Dedifferentiated amniotic fluid mesenchymal stem cell (primary cell): ENCODE measurements around the gene SMTN.
A peak's percentile ranks its signal among the peaks of the same experiment; 100 is the strongest.
"Not testable (repeated sequence)": the region's sequence is repeated elsewhere in the genome, so short reads cannot be mapped to it uniquely, and the experiment has no call there.

Experiments used
- DNase-seq: peaks from one replicate; pipeline ENCODE4 v3.0.0-alpha.2; 2016; ENCODE audit errors: extremely low spot score

Gene SMTN

GRCh38 chr22:31104869-31105268, 23.8 kb downstream of the SMTN start:
- no peak for DNase-seq

GRCh38 chr22:31105282-31105929, 24.3 kb downstream of the SMTN start:
- DNase-seq = no peak

DNA sequence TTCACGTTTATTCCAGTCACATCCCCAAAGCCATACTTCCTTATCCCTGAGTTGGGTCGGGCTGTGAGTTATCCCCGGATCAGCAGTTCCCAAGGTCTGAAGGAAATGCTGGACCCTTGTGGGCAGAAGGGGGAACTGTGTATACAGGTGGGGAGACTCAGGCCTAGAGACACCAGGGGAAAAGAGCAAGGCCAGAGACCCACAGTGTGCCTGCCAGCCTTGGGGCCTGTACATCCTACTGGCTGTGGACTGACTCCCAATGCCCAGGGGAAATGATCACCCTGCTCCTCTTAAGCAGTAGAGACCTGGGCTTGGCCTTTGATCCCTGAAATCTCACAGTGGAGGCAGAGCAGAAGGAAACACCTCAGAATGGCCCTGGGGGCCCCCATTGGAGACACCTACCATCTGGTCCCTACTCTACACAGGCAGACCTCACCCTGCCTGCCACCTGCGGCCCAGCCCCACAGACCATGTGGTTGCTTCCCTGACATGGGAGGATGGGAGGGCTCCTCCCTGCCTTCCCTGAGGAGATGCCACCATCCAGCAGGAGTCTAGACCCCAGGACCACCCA, 25.0 kb downstream of the SMTN start:
- no peak for DNase-seq

DNA sequence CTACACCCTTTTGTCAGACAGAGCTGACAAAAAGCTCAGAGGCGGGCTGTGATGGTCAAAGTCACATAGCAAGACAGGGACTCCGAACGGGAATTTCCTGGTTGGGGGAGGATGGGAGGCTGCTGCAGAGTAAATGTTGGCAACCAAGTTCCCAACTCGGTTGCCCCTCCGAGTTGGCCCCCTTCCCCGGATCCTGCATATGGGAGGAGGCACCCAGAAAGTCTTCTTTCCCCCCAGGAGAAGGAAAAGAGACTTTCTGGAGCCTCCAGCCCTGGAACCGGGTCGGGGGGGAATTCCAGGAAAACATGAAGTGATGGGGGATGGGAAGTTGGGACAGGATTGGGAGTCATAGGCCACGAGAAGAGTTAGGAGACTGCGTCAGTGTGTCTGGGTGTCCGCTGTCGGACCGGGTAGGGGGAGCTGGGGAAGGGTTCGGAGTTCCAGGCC, 25.6 kb downstream of the SMTN start:
- no peak for DNase-seq

GRCh38 chr22:31107178-31107893, 26.2 kb downstream of the SMTN start, which contains the start of gene SELENOM:
SELENOM (minus strand) TSS chr22:31107568; CDS start chr22:31107505, 63 bp downstream.
- peak; percentile 98 for DNase-seq

DNA sequence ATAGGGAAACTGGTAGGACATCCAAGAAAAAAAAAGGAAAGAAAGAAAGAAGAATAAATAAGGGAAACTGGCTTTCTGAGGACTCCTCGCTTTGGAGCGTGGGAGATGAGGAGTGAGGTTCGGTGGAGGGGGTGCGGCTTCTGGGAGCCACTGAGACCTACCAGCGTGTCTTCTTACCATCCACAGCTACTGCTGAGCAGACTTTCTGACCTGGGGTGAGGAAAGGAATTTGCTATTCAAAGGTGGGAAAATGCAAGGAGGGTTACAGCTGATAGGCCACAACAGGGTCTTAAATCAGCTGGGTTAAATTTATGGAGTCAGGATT, 26.7 kb downstream of the SMTN start:
- DNase-seq = no peak

DNA sequence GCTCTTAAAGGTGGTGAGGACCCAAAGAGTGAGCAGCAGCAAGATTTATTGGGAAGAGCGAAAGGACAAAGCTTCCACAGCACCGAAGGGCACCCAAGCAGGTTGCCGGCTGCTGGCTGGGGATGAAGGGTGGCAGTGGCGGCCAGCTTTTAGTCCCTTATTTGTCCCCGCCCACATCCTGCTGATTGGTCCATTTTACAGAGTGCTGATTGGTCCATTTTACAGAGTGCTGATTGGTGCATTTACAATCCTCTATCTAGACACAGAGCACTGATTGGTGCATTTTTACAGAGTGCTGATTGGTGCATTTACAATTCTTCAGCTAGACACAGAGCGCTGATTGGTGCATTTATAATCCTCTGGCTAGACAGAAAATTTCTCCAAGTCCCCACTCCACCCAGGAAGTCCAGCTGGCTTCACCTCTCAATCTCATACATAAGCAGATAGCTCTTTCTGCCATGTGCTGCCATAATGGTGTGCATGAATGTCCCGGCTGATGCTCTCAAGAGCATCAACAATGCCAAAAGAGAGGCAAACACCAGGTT, 31.5 kb downstream of the SMTN start:
- DNase-seq = not testable (repeated sequence)

DNA sequence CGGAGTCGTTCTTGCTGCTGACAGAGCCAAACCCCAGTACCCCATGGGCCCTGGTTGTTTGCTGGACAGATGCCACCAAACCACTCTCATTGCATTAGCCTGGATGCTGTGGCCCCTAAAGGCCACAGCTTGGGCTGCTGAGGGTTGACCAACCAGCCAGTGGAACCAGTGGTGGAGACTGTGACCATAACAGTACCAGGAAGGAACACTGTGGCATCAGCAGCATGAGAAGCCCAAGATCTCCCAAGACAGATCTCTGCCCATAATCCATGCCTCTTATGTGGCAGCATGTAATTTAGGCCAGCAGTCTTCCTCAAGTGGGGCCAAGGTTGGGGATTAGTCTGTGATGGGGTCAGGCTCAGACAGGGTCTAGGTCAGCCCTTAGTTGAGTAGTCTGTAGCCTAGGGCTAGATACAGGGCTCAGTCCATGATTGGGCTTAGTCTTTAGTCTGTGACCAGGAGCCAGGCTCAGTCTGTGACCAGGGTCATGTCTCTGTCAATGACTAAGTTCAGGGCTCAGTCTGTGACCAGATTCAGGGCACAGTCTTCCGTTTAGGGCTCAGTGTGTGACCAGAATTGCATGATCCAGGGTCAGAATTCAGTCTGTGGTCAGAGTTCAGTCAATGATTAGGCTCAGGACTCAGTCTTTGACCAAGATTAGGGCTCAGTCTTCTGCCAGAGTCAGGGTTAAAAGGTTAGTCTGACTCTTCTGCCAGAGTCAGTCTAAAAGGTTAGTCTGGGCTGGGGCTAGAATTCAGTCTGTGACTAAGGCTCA, 37.1 kb downstream of the SMTN start:
- no peak for DNase-seq

DNA sequence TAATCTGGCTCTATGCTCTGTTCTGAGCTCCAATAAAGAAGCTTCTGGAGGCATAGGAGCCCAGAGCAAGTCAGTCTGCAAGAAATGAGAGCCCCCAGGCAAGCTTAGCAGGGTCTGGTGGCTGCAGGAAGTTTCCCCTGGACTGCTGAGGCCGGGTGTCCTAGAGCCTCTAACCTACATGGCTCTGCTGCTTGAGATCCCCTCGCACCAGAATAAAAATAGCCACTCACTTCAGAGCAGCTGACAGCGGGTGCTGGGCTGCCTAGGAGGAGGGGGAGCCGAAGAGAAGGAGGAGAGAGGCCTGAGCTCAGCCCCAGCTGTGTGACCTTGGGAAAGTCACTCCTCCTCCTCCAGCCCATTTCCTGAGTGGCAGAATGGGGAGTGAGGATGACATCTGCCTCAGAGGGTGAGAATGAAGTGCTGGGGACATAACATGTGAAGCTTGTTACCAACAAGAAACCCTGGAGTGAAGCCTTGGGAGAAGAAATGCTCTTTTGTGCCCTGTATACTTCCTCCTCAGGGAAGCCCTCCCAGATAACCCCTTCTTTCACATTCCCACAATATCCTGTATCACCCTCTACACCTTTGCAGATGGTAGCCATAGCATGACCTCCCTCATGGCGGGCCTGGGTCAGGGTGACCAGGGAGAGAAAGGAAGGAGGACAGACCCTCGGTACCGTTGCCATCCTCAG, 38.1 kb downstream of the SMTN start:
- DNase-seq = no peak

DNA sequence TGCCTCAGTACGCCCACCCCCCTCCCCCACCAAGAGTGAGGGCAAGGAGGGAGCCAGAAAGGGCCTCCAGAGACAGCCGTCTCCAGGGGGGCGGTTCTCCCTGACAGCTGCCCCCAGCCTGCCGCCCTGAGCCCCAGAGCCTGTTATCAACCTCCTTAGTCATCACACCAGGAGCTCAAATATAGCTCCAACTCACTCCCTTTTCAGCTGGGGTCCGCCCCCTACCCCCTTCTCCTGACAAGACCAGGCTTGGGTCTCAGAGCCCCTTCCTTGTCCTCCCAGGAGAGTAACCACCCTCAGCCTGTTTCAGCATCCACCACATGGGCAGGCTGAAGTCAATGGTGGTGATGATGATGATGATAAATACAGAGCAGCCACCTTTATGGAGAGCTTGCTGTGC, 39.1 kb downstream of the SMTN start:
- no peak for DNase-seq

DNA sequence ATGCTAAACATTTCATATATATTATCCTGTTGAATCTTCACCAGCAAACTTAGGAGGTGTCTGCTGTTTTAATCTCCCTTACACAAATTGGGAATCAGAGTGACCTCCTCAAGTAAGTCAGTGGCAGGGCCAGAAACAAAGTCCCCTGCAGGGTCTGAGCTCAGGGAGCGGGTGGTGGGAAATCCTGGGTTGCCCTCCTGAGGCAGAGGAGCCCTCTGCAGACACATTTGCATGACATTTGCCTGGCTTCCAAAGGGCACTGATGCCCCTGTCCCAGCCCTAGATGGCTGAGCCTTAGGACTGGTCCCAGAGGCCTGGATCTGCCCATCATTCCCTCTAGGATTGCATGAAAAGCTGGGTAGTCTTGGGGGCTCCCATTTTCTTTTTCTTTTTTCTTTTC, 39.5 kb downstream of the SMTN start:
- DNase-seq = no peak

DNA sequence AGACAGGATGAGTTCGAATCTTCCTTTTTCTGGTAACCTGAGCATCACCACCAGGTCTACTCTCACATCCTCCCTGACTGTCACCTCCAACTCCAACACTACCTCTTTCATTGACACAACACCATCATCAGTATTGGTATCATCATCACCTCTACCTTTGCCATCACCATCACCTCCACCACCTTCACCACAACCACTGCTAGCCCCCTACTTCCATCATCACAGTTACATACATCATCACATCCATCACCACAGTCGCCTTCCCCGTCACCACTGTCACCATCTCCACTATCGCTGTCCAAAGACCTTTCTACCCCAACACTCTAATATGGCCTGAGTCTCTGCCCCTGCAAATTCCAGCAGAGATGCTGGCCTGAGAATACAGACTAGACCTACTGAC, 40.3 kb downstream of the SMTN start:
- DNase-seq = no peak

DNA sequence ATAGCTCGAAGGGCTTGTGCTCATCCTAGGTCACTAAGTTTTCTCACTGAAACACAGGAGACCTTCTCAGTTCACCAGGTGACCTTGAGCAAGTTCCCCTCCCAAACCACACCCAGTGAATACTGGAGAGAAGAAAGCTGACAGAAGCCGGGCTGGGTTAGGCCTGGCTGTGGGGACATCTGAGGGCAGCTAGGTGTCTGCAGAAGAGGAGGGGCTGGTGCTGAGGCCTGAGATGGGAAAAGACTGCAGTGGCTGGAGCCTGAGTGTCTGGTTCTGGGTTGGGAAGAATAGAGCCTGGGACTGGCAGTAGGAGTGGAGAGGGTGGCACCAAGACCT, 41.0 kb downstream of the SMTN start:
- no peak for DNase-seq

DNA sequence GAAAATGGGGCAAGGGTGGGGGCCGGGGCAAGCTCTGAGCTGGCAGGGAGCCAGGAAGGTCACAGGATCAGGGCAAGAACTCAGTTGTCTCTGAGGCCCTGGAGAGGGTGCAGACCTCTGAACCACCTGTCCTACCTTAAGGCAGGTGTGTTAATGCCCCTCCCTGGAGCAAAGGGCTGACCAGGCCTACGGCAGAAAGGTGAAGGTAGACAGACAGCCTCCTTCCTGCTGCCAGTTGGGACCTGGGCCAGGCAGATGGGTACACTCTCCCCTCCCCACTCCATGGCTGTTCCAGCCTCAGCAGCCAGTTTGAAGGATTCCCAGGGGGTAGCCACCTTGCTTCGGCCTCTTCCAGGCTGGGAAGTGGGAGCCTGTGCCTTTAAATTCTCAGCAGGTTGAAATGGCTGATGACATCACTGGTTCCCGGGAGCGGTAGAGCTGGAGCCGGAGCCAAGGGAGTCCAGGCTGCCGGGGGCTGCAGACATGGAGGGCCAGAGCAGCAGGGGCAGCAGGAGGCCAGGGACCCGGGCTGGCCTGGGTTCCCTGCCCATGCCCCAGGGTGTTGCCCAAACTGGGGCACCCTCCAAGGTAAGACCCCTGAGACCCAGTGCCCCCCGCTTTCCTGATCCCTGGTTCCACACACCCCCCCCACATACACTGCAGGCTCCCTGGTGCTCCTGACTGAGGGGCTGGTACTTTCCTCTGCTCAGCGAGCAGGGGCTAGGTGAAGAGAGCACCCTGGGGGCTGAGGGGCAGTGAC, 41.6 kb downstream of the SMTN start, which contains the start of gene INPP5J:
TSS of gene INPP5J (plus strand) at position 435 of the 760 bp plus-strand sequence. CDS start at position 484, 49 bp downstream.
- no peak for DNase-seq

GRCh38 chr22:31123292-31123602, 42.1 kb downstream of the SMTN start:
- DNase-seq = no peak

DNA sequence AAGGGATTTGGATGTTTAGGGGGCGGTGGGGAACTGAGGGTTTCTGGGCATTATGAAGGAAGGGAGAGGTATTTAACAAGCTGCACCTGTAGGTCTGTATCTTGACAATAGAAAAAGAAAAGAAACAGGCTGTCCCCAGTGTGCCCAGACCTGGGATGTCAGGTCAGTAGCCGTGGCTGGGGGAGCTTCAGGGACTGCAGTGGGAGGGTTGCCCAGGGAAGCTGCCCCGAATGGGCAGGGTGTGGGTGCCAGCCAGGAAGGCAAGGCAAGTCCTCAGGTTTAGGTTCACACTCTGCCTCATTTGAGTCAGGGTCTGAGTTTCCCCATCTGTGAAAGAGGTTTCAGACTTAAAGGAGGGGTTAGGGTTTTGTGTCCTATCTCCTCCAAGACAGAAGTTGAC, 43.2 kb downstream of the SMTN start:
- DNase-seq = no peak

DNA sequence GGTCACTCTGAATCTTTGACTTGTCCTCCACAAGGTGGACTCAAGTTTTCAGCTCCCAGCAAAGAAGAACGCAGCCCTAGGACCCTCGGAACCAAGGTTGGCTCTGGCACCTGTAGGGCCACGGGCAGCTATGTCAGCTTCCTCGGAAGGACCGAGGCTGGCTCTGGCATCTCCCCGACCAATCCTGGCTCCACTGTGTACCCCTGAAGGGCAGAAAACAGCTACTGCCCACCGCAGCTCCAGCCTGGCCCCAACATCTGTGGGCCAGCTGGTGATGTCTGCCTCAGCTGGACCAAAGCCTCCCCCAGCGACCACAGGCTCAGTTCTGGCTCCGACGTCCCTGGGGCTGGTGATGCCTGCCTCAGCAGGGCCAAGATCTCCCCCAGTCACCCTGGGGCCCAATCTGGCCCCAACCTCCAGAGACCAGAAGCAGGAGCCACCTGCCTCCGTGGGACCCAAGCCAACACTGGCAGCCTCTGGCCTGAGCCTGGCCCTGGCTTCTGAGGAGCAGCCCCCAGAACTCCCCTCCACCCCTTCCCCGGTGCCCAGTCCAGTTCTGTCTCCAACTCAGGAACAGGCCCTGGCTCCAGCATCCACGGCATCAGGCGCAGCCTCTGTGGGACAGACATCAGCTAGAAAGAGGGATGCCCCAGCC, 43.8 kb downstream of the SMTN start:
- DNase-seq = no peak

- no peak for DNase-seq
Observed at GRCh38 chr22:31125521-31126117, 44.5 kb downstream of the SMTN start.

GRCh38 chr22:31126128-31126868, 45.2 kb downstream of the SMTN start:
- no peak for DNase-seq

DNA sequence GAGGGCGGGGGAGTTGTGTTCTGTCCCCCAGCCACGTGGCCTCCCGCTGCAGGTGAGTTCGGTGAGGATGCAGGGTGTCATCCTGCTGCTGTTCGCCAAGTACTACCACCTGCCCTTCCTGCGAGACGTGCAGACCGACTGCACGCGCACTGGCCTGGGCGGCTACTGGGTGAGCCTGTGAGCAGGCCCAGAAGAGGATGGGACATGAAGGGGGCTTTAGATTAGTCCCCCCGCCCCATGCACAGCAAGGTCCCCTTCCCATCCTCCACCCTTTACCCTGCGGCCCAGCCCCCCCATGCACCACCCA, 45.7 kb downstream of the SMTN start:
- DNase-seq = no peak
